ENCODE data around the gene FFAR1.

GRCh38 chr19:35321291-35321690 lies 26.4 kb upstream of the FFAR1 start:
- TF ChIP-seq POLR2A (IDR thresholded peaks at IDR 0.05; ENCODE audit: low read length) = no peak
- TF ChIP-seq GATA1 (IDR thresholded peaks at IDR 0.05; ENCODE audit: low read depth, low read length) = no peak

All from erythroblast (primary cell).